ENCODE measurements around the gene DICER1. TPM values are rescaled to one million over a fixed set of nuclear protein-coding genes. Genes with fewer than 3 reads are reported as not detected.

Gene DICER1
- total and polyA plus RNA-seq, 9 of the 15 experiments (the other 6 are each of a cell fraction or from before 2014, with no cell fraction given) = 2.5 to 23.2 (median 12.4) TPM

DNA sequence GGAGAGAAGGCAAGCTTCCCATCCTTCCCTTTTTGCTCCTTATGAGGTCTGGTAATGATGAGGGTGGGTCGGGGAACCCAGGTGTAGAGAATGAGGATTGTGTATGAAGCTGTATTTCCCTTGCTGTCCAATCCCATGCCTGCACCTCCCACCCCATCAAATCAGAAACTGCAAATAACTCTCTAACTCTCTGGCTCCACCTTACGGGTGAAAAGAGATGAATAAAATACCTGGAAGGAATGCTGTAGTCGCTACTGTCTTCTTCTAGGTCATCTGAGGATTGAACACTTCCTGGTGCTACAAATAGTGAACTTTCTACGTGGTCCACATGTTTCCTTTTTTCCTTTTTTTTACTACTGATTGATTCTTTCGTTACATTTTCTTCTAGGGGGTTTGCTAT, 38.9 kb upstream of the DICER1 start (continued):
- TF ChIP-seq, protein P1, sequence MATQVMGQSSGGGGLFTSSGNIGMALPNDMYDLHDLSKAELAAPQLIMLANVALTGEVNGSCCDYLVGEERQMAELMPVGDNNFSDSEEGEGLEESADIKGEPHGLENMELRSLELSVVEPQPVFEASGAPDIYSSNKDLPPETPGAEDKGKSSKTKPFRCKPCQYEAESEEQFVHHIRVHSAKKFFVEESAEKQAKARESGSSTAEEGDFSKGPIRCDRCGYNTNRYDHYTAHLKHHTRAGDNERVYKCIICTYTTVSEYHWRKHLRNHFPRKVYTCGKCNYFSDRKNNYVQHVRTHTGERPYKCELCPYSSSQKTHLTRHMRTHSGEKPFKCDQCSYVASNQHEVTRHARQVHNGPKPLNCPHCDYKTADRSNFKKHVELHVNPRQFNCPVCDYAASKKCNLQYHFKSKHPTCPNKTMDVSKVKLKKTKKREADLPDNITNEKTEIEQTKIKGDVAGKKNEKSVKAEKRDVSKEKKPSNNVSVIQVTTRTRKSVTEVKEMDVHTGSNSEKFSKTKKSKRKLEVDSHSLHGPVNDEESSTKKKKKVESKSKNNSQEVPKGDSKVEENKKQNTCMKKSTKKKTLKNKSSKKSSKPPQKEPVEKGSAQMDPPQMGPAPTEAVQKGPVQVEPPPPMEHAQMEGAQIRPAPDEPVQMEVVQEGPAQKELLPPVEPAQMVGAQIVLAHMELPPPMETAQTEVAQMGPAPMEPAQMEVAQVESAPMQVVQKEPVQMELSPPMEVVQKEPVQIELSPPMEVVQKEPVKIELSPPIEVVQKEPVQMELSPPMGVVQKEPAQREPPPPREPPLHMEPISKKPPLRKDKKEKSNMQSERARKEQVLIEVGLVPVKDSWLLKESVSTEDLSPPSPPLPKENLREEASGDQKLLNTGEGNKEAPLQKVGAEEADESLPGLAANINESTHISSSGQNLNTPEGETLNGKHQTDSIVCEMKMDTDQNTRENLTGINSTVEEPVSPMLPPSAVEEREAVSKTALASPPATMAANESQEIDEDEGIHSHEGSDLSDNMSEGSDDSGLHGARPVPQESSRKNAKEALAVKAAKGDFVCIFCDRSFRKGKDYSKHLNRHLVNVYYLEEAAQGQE (IDR thresholded peaks at IDR 0.05; ENCODE audit: borderline replicate concordance) = peak; percentile 33; the same call in 1 of the 2 replicates
- TF ChIP-seq, protein P1 (CRISPR knock-in tag; IDR thresholded peaks at IDR 0.05; ENCODE audit: low read depth) = no peak

DNA sequence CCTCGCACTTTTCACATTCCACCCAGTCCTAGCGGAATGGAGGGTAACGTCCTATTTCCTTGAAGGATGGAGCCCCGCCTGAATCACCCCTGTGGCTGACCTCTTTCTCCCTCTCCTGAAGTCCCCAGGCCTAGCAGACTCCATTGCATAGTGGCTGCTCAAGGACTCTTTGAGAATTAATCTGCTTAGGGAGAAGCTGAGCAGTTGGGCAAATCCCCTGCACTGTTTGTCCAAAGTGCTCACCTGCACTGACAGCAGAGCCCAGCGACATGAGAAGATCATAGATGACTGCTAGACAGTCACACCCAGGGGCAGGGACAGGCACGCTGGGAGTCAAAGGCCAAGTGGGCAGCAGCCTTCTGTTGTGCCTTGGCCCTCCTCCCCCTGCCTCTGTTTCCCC, 37.7 kb upstream of the DICER1 start:
- POLR2A ChIA-PET = interaction anchor here (1.0 kb wide), 1 partner anchor 17 kb away, joined by 3 read pairs; no protein-coding TSS in a partner anchor
- no peak for FAIRE-seq
- Histone ChIP-seq H3K36me3 (ENCODE audit: control insufficient read depth, insufficient read depth, low read length) (no peaks in the 10 kb centered on the region), H3K4me3 (no peak overlapping the region), H3K9me3 (replicated peaks; ENCODE audit: control insufficient read depth, insufficient read depth, low read depth, low read length) (no peaks in the 10 kb centered on the region), H3K27me3 (ENCODE audit: control insufficient read depth in 2 of 2, insufficient read depth in 2 of 2, low read length in 2 of 2) (peaks cover 3 to 26% of the 10 kb centered on the region in 2 experiments; a peak in 3 of 5 replicates), H3K27ac (ENCODE audit: extremely low read depth, low read depth, low read length) (no peak overlapping the region), H3K9ac (ENCODE audit: insufficient read depth in 1 of 2, low read depth in 2 of 2, low read length in 2 of 2) (no peak overlapping the region), H2AFZ (ENCODE audit: low read depth, low read length) (no peak overlapping the region), H3K9me1 (ENCODE audit: control insufficient read depth, insufficient read depth, low read length) (no peaks in the 10 kb centered on the region), H3K4me1 (replicated peaks in 1 of 2; ENCODE audit: control insufficient read depth in 2 of 2, insufficient read depth in 2 of 2, low read length in 2 of 2) (no peaks in the 10 kb centered on the region), H4K20me1 (replicated peaks; ENCODE audit: control insufficient read depth, insufficient read depth, low read length) (no peaks in the 10 kb centered on the region), H3K79me2 (ENCODE audit: control insufficient read depth, insufficient read depth, low read length) (no peaks in the 10 kb centered on the region), H3K4me2 (ENCODE audit: insufficient read depth, low read length) (no peak overlapping the region)
- CTCF ChIA-PET (ENCODE audit: low intra/inter-chr PET ratio) = no interaction called here
- intact Hi-C loops (cut with micrococcal nuclease) (loop anchor here (10.0 kb wide), 1 partner anchor 100 kb away; no protein-coding TSS in a partner anchor), in situ Hi-C loops (cut with MboI) (no loop called here)
- BruUV-seq (replicated peaks) = no TSS peak
- no peak for ATAC-seq
- 3% methylated on average over 4 of the region's 6 CpGs for WGBS (ENCODE audit: insufficient coverage, low coverage, missing lambda C conversion rate)
- DNase-seq (ENCODE audit: extremely low read depth in 1 of 4, low spot score in 3 of 4) = no peak
- TF ChIP-seq LEF1 (IDR thresholded peaks at IDR 0.05) = no peak
- TF ChIP-seq HIVEP1 (CRISPR knock-in tag; IDR thresholded peaks at IDR 0.05) = no peak
- TF ChIP-seq, protein P2, sequence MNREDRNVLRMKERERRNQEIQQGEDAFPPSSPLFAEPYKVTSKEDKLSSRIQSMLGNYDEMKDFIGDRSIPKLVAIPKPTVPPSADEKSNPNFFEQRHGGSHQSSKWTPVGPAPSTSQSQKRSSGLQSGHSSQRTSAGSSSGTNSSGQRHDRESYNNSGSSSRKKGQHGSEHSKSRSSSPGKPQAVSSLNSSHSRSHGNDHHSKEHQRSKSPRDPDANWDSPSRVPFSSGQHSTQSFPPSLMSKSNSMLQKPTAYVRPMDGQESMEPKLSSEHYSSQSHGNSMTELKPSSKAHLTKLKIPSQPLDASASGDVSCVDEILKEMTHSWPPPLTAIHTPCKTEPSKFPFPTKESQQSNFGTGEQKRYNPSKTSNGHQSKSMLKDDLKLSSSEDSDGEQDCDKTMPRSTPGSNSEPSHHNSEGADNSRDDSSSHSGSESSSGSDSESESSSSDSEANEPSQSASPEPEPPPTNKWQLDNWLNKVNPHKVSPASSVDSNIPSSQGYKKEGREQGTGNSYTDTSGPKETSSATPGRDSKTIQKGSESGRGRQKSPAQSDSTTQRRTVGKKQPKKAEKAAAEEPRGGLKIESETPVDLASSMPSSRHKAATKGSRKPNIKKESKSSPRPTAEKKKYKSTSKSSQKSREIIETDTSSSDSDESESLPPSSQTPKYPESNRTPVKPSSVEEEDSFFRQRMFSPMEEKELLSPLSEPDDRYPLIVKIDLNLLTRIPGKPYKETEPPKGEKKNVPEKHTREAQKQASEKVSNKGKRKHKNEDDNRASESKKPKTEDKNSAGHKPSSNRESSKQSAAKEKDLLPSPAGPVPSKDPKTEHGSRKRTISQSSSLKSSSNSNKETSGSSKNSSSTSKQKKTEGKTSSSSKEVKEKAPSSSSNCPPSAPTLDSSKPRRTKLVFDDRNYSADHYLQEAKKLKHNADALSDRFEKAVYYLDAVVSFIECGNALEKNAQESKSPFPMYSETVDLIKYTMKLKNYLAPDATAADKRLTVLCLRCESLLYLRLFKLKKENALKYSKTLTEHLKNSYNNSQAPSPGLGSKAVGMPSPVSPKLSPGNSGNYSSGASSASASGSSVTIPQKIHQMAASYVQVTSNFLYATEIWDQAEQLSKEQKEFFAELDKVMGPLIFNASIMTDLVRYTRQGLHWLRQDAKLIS (CRISPR knock-in tag; IDR thresholded peaks at IDR 0.05) = no peak
- no peak for TF ChIP-seq SAFB (IDR thresholded peaks at IDR 0.05; ENCODE audit: borderline replicate concordance, low read depth, low read length)
- no peak for TF ChIP-seq RB1 (IDR thresholded peaks at IDR 0.05; ENCODE audit: low read depth)

All from K562 (cell line).